Stomach (tissue), 4 donors: ENCODE results near the gene CD58.

ENCODE experiments used
- CTCF ChIP-seq, 7 experiments: fragments of 450-650 bp in 4 of 7; fragments of 200-600 bp in 3 of 7; sonication (generic) in 3 of 7; IDR thresholded peaks; one replicate each; pipeline ENCODE4 v1.5.1; 2016 to 2019; ENCODE audit warnings: antibody characterized with exemption in 7 of 7, control low read depth in 2 of 7, mild to moderate bottlenecking in 1 of 7
- EP300 ChIP-seq: sonication (generic); formaldehyde crosslinking; IDR thresholded peaks from one replicate; pipeline ENCODE4 v1.6.1; 2017; ENCODE audit warnings: antibody characterized with exemption
- POLR2A ChIP-seq, 4 donors: fragments of 450-650 bp; IDR thresholded peaks; one replicate each; pipeline ENCODE4 v1.6.1; 2016; ENCODE audit warnings: antibody characterized with exemption in 4 of 4, control low read depth in 2 of 4, mild to moderate bottlenecking in 1 of 4, moderate library complexity in 1 of 4
- POLR2AphosphoS5 ChIP-seq, 3 donors: sonication (generic); formaldehyde crosslinking; IDR thresholded peaks; one replicate each; pipeline ENCODE4 v1.6.1; 2016; ENCODE audit warnings: antibody characterized with exemption in 3 of 3

- TF ChIP-seq CTCF (IDR thresholded peaks at IDR 0.05): no peak
- TF ChIP-seq POLR2AphosphoS5 (IDR thresholded peaks at IDR 0.05): peak in 1 of 3 donors; percentile 25
- TF ChIP-seq POLR2A (IDR thresholded peaks at IDR 0.05): no peak
- TF ChIP-seq EP300: no peak
Measured at GRCh38 chr1:116569776-116570357, 959 bp downstream of the CD58 start.
